HG03025 (cell line): ENCODE measurements around the gene SUSD2.

Source experiments
- ATAC-seq: cut with Tn5 transposase; IDR thresholded peaks from one replicate; pipeline ENCODE4 v1.9.1; 2021; ENCODE audit warnings: mild to moderate bottlenecking, moderate library complexity; ENCODE audit not compliant: unreplicated experiment, low FRiP score

Gene SUSD2

GRCh38 chr22:24153353-24153752 lies 27.9 kb upstream of the SUSD2 start:
- ATAC-seq, result no peak

- no peak for ATAC-seq
Observed at GRCh38 chr22:24153959-24154358, 27.3 kb upstream of the SUSD2 start.

- no peak for ATAC-seq
Observed at GRCh38 chr22:24154826-24155225, 26.5 kb upstream of the SUSD2 start.

- peak; percentile 32 for ATAC-seq
Observed at GRCh38 chr22:24155627-24156140, 25.6 kb upstream of the SUSD2 start.

DNA sequence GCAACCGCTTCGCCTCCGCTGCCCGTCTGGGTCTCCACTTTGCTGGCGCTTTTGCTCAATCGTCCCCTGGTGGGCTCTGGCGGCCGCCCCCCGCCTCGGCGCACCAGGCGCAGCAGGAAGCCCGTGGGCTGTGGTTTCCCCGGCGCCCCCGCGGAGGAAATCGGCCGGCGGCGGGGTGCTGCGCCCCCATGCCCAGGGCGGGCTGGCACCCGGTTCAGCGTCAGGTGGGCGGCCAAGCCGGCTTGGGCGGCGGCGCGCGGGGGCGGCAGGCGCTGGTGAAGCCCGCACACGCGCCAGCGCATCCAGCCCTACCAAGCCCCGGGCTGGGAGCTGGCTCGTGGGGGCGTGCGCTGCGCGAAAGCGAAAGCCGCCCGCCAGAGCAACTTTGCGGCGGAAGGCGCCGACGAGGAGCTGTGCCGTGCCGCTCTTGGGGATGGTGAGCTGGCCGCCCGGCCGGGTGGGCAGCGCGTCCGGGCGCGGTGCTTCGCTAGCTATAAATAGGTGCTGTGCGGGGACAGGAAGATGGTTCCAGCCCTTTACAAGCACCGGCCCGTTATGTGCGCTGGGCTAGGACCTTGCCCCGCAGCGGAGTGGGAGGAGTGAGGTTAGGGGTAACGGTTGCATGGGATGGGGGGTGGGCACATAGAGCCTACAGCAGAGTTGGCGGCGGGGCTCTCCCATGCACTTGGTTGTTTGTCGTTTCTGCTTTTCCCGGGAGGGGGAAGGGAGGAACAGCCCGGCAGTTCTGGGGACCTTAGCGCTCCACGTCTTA lies 25.0 kb upstream of the SUSD2 start:
- ATAC-seq, result peak; percentile 20

- ATAC-seq, result peak; percentile 47
Observed at GRCh38 chr22:24156913-24157821, 24.1 kb upstream of the SUSD2 start.

DNA sequence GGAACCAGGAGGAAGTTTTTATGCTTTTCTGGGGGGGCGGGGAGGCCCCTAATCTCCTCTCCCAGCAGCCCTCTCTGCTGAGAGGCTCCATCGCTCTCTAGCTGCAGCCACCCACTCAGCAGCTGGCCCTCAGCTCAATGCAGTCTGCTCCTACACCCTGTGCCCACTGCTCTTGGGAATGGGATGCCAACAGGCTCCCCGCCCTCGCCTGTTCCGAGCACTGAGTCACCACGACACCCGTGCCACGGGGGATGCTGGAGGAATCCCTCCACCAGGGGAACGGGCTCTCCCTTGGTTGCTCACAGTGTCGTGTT lies 23.5 kb upstream of the SUSD2 start:
- ATAC-seq, result no peak

GRCh38 chr22:24159650-24160049 lies 21.6 kb upstream of the SUSD2 start:
- ATAC-seq, result no peak

- ATAC-seq, result no peak
Observed at GRCh38 chr22:24160546-24160945, 20.7 kb upstream of the SUSD2 start.

- no peak for ATAC-seq
Observed at GRCh38 chr22:24161485-24161884, 19.8 kb upstream of the SUSD2 start.

GRCh38 chr22:24161909-24162308 lies 19.4 kb upstream of the SUSD2 start:
- no peak for ATAC-seq

- no peak for ATAC-seq
Observed at GRCh38 chr22:24162436-24162835, 18.9 kb upstream of the SUSD2 start.

DNA sequence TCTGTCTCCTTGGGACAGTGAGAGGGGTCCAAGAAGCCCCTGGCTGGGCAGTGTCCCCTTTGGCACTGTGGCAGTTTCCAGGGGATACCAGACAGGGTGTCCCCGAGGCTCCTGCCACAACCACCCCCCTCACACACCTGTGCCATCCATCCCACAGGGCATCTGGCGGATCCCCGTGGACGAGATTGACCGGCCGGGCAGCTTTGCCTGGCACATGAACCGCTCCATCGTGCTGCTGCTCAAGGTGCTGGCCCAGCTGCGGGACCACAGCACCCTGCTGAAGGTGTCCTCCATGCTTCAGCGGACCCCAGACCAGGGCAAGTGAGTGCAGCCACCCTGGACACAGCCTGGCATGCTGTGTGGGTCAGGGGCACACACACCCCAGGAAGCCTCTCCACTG lies 17.0 kb upstream of the SUSD2 start:
- ATAC-seq, result no peak

DNA sequence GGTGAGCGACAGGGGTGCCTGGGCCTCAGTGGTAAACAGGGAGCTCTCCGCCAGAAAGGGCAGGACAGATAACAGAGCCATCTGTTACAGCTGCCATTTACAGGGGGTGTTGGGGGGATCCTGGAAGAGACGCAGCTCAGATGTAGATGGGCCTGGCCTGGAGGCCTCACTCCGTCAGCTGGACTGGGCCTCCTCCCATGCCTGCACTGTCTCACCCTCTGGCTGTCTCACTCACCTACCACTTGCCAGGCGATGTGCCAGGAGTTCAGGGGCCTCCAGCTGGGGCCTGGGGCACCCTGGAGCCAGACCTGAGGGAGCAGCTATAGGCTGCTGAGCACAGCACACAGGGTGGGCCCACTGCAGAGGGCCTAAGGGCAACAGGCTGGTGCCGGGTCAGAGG lies 16.3 kb upstream of the SUSD2 start:
- no peak for ATAC-seq

DNA sequence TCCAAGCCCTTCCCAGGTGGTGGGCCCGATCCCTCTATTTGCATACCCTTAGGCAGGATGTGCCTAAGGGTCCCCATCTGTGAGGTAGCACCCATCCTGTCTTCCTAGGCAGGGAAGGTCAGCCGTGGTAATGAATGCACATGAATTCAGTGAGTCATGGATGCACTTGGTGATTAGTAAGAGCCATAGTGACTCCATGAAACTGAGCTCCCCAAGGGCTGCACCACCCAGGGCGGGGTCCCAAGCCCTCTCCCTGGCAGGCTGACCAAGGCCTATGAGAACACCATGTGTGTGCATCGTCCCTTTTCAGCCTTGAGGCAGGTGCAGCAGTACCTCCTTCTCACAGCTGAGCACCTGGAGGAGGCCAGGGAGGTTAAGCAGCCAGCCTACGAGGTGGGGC lies 15.6 kb upstream of the SUSD2 start:
- ATAC-seq, result no peak

DNA sequence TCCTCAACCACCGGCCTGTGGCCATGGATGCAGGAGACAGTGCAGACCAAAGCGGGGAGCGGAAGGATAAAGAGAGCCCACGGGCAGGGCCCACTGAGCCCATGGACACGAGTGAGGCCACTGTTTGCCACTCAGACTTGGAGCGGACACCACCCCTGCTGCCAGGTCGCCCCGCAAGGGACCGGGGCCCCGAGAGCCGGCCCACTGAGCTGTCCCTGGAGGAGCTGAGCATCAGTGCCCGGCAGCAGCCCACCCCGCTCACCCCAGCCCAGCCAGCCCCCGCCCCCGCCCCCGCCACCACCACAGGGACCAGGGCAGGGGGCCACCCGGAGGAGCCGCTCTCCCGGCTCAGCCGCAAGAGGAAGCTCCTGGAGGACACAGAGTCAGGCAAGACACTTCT lies 14.5 kb upstream of the SUSD2 start:
- ATAC-seq, result no peak

- ATAC-seq, result no peak
Observed at GRCh38 chr22:24169439-24170058, 11.7 kb upstream of the SUSD2 start.

GRCh38 chr22:24170188-24170587 lies 11.1 kb upstream of the SUSD2 start:
- no peak for ATAC-seq

DNA sequence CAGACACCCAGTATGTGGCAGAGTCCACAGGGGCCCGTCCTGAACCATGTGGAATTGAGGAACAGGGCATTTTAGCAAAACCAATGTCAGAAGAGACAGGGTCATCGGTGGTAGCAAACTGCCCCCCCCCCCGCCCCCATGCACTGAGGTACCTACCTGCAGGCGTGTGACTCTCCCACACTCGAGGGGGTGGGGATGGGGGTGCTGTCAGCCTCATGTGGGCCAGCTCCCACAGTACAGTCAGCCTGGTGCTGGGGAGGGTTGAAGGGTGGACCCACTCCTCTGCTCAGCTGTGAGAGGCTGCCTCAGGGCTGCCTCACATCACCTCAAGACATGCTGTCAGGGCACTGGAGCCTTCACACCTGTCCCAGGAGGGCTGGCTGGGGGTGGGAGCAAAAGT lies 10.7 kb upstream of the SUSD2 start:
- no peak for ATAC-seq

DNA sequence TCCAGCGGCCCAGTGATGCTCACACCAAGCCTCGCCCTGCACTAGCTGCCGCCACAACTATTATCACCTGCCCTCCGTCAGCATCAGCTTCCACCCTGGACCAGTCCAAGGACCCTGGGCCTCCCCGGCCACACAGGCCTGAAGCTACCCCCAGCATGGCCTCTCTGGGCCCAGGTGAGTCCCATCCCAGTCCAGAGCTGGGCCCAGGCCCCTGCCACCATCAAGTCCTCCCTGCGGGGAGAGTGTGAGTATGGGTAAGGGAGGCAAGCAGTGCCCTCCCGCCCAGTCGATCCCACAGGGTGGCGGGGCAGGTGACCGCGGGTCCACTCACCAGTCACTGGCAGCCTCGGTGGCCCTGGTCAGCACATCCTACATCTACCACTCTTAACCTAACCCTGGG lies 9.5 kb upstream of the SUSD2 start:
- ATAC-seq, result no peak

DNA sequence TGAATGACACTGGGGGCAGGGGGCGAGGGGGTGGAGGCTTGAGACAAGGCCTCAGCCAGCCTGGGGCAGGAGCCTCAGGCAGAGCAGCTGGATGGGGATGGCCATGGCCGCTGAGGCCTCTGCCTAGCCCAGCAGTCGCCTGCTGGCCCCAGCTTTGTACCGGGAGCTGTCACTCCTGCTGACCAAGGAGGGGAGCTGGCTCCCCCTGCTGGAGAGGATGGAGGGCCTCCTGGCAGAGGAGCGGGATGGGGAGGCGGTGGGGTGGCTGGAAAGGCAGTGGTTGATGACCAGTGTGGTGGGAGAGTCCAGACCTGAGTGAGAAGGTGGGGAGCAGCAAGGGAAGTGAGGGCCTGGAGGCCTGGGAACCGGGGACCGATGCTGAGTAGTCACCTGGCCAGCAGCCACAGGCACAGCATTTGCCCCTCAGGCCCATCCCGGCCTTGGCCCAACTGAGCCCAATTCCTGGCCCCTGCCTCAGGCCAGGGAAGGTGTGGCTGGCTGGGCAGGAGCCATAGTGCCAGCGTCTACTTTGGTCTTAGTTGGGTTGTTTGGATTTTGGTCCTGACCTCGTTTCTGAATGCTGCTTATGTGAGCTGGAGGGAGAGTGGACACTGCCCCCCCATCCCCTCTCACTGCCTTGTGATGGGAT lies 6.0 kb upstream of the SUSD2 start:
- ATAC-seq, result no peak
